HG03060 (cell line): ENCODE measurements around the gene PEPD.

Experiments used
- ATAC-seq: cut with Tn5 transposase; IDR thresholded peaks from one replicate; pipeline ENCODE4 v1.9.1; 2021; ENCODE audit warnings: low read depth, moderate number of reproducible peaks; ENCODE audit not compliant: unreplicated experiment

Gene PEPD

DNA sequence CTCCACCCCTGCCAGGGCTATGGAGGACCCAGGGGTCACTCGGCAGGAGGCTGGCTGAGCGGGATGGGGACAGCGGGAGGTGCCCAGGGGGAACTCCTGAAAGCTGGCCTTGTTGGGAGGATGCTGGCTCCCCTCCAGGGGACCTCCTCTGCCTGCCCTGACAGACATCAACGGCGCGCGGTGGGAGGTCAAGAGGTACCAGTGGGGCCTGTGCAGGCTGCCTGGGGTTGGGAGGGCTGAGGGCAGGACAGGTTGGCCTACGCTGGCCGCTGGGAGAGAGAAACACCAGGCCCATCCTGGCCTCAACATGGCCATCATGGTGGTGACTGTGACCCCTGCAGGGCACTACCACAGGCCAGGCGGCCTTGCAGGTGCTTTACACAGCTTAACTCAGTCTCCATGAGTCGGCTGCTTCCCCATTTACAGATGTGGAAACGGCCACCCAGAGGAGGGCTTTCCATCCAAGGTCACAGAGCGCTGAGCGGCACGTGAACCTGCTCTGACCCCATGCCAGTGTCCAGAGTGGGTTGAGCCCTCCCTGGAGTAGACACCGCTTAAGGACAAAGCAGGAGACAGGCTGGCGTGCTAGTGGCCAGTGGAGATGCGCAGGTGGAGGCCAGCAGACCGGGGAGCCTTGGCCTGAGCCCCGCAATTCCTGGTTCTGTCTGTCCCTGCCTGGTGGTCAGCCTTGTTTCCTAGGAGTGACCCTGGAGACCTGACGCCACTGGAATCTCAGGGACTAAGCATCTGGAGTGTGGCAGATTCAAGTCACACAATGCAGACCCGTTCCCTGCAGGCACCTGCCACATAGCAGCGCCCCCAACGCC, 120.5 kb downstream of the PEPD start:
- ATAC-seq: no peak

- no peak for ATAC-seq
Measured at GRCh38 chr19:33399745-33400681, 121.6 kb downstream of the PEPD start.

DNA sequence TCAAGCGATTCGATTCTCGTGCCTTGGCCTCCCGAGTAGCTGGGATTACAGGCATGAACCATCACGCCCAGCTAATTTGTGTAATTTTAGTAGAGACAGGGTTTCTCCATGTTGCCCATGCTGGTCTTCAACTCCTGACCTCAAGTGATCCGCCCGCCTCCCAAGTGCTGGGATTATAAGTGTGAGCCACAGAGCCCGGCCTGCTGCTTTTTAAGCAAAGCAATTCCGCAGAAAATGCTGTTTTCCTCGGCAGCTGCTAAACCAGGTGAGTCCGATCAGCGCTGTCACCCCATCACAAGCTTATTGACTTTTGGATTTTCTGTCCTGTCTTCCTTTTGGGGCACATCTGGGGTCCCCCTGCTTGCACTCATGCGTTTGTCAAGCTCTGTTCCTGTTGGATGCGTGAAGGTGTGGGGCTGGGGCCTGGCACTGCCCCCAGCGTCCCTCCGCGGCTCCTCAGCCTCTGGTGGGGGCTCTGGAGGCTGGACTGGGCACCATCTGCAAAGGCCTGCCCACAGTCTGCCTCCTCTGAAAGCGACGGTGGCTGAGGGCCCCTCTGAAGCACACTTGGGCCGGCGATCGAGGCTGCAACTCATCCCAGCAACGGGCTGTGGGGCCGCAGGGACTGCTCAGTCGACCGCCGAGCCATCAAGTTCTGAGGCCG, 122.4 kb downstream of the PEPD start:
- ATAC-seq: no peak

- no peak for ATAC-seq
Measured at GRCh38 chr19:33398361-33399060, 123.1 kb downstream of the PEPD start.

GRCh38 chr19:33397536-33398360, 123.8 kb downstream of the PEPD start:
- ATAC-seq: no peak

GRCh38 chr19:33396701-33397535, 124.7 kb downstream of the PEPD start:
- ATAC-seq: no peak

- ATAC-seq: no peak
Measured at GRCh38 chr19:33395561-33396550, 125.7 kb downstream of the PEPD start.

GRCh38 chr19:33394723-33395560, 126.6 kb downstream of the PEPD start:
- ATAC-seq: no peak

GRCh38 chr19:33394006-33394722, 127.4 kb downstream of the PEPD start:
- no peak for ATAC-seq

GRCh38 chr19:33393286-33394005, 128.1 kb downstream of the PEPD start:
- ATAC-seq: no peak

- no peak for ATAC-seq
Measured at GRCh38 chr19:33392341-33393285, 129.0 kb downstream of the PEPD start.

DNA sequence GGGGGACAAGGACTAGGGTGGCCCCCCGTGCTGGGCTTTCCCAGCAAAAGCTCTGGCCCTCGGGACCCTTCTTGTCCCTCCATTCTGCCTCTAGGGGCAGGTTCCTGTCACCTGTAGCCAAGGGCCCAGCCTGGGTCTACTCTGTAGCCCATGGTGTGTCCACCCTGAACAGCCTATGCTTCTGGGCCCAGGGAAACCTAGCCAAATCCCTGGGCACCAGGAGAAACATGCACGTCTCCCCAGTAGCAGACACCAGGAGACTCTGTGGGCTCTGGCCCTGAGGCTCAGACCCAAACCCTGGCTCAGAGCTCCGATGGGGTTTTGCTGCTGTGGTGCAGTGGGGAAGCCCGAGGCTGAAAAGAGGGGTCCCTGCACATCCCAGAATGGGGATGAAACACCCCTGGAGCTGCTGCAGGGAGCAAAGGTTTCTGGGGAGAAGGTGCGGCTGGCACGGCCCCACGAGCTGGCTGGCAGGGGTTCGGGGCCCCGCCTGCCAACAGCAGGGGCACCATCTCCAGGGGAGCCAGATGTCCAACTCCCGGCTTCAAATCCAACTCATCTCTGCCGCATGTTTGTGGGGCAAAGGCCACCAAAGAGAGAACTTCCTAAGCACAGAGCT, 129.9 kb downstream of the PEPD start:
- no peak for ATAC-seq

DNA sequence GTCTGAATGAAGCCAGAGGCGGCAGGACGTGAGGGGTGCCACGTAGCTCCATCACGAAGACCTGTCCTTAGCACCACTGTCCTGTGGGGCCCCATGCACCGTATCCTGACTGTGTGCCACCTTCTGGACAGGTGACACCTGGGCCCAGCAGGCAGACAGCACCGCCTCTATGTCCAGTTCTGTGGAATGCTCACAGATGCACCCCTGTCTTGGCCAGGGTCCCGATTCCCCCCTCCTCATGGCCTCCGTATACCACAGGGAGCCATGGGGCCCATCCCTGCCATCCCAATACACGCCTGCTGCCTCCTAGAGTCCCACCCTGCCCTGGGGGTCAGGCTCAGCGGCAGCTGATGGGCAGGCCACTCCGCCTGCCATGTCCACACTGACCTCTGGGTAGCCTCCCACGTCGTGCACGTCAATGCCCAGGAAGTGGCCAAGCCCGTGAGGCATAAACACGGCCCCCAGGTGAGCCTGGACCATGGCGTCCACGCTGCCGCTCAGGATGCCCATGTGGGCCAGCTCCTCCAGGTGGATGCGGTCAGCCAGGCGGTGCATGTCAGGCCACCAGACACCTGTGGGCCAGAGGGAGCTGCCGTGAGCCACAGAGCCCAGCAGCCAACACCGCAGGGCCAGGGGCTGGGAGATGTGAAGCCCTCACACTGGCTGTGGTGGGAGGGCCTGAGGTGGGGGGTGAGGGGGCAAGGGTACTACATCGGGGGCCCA, 130.5 kb downstream of the PEPD start:
- ATAC-seq: no peak
